ENCODE measurements around the gene SATB2.

Gene SATB2

DNA sequence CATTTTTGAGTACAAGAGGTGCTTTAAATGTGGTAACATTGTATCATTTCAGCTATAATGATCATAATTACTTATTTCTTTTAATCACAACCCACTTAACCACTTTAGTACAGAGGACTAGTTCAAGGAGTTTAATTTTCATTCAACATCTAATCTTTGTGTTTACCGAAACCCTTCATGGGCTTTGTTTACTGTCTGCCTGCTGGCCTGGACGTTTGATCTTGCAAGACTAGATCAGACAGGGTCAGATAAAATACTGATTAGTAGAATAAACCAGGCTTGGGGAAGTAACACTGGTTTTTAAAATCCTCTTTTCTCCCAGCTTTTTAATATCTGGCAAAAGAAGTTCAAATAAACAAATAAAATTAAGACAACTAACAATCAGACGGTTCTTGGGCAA, 93.6 kb downstream of the SATB2 start:
- Histone ChIP-seq H3K36me3 (ENCODE audit: insufficient read depth, low read length) (no peaks in the 10 kb centered on the region), H3K9me3 (ENCODE audit: insufficient read depth, low read length, severe bottlenecking) (no peaks in the 10 kb centered on the region), H3K79me2 (ENCODE audit: insufficient read depth, low read length) (no peaks in the 10 kb centered on the region), H3K27ac (ENCODE audit: low read length) (no peak overlapping the region), H3K9ac (ENCODE audit: low read depth, low read length) (no peak overlapping the region), H3K4me2 (ENCODE audit: insufficient read depth, low read length) (no peak overlapping the region), H3K4me1 (ENCODE audit: insufficient read depth, low read length) (no peaks in the 10 kb centered on the region), H3K27me3 (ENCODE audit: insufficient read depth, low read length, poor library complexity) (no peaks in the 10 kb centered on the region), H3K4me3 (ENCODE audit: low read depth in 1 of 2, low read length in 2 of 2) (no peak overlapping the region), H2AFZ (ENCODE audit: low read depth, low read length) (no peak overlapping the region), H4K20me1 (ENCODE audit: insufficient read depth, low read length) (no peaks in the 10 kb centered on the region)
- ATAC-seq (ENCODE audit: insufficient read depth, low read depth) (no peak), DNase-seq (no peak)
- no peak for TF ChIP-seq EZH2 (IDR thresholded peaks at IDR 0.05; ENCODE audit: borderline replicate concordance, low read depth, low read length, severe bottlenecking)
- TF ChIP-seq, protein P1, sequence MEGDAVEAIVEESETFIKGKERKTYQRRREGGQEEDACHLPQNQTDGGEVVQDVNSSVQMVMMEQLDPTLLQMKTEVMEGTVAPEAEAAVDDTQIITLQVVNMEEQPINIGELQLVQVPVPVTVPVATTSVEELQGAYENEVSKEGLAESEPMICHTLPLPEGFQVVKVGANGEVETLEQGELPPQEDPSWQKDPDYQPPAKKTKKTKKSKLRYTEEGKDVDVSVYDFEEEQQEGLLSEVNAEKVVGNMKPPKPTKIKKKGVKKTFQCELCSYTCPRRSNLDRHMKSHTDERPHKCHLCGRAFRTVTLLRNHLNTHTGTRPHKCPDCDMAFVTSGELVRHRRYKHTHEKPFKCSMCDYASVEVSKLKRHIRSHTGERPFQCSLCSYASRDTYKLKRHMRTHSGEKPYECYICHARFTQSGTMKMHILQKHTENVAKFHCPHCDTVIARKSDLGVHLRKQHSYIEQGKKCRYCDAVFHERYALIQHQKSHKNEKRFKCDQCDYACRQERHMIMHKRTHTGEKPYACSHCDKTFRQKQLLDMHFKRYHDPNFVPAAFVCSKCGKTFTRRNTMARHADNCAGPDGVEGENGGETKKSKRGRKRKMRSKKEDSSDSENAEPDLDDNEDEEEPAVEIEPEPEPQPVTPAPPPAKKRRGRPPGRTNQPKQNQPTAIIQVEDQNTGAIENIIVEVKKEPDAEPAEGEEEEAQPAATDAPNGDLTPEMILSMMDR (IDR thresholded peaks at IDR 0.05; ENCODE audit: borderline replicate concordance, extremely low read depth, low read length, poor library complexity, severe bottlenecking), result no peak

DNA sequence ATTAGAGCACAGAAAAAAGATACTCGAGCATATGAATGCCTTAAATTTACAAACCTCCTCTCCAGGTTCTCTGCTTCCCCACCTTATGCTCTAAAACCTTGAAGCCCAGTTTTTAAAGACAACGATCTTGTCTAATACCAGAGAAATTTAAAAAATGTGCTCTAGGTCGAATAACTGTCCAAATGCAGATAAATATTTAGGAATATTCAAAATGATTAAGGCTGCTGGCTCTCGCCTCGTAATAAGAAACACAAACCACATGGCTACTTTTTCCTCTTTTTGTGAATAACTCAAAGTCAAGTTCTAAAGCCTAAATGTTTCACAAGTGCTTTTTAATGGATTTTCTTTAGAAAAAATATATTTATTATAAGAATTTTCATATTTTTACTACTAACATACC, 101.3 kb downstream of the SATB2 start:
- Histone ChIP-seq H3K9ac (ENCODE audit: low read depth, low read length) (no peak overlapping the region), H3K4me3 (ENCODE audit: low read depth in 1 of 2, low read length in 2 of 2) (no peak overlapping the region), H3K4me1 (ENCODE audit: insufficient read depth, low read length) (no peaks in the 10 kb centered on the region), H2AFZ (ENCODE audit: low read depth, low read length) (no peak overlapping the region), H4K20me1 (ENCODE audit: insufficient read depth, low read length) (no peaks in the 10 kb centered on the region), H3K36me3 (ENCODE audit: insufficient read depth, low read length) (no peaks in the 10 kb centered on the region), H3K9me3 (ENCODE audit: insufficient read depth, low read length, severe bottlenecking) (no peaks in the 10 kb centered on the region), H3K79me2 (ENCODE audit: insufficient read depth, low read length) (no peaks in the 10 kb centered on the region), H3K4me2 (ENCODE audit: insufficient read depth, low read length) (no peak overlapping the region), H3K27ac (ENCODE audit: low read length) (no peak overlapping the region), H3K27me3 (ENCODE audit: insufficient read depth, low read length, poor library complexity) (no peaks in the 10 kb centered on the region)
- DNase-seq (no peak), ATAC-seq (ENCODE audit: insufficient read depth, low read depth) (no peak)
- no peak for TF ChIP-seq EZH2 (IDR thresholded peaks at IDR 0.05; ENCODE audit: borderline replicate concordance, low read depth, low read length, severe bottlenecking)
- TF ChIP-seq, protein P1 (IDR thresholded peaks at IDR 0.05; ENCODE audit: borderline replicate concordance, extremely low read depth, low read length, poor library complexity, severe bottlenecking), result no peak

DNA sequence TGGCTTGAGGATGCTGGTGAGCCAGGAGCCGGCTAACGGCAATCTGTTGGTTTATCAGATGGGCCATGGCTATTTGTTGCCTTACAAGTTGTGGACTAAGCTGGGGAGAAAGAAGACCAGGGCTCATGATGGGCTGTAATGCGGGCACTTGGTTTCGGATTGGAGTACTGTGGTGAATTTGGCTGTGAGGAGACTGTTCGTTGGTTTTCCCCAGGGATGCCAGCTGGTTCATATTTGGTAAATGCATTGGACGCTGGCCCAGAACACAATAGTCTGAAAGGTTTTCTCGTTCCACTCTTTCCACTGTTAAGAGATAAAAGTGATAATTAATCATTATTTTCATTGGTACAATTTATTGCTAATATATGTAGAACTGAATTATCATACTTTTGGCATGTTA, 108.9 kb downstream of the SATB2 start:
- Histone ChIP-seq H3K27me3 (ENCODE audit: insufficient read depth, low read length, poor library complexity) (no peaks in the 10 kb centered on the region), H3K27ac (ENCODE audit: low read length) (no peak overlapping the region), H3K4me3 (ENCODE audit: low read depth in 1 of 2, low read length in 2 of 2) (no peak overlapping the region), H2AFZ (ENCODE audit: low read depth, low read length) (no peak overlapping the region), H3K9me3 (ENCODE audit: insufficient read depth, low read length, severe bottlenecking) (no peaks in the 10 kb centered on the region), H3K9ac (ENCODE audit: low read depth, low read length) (no peak overlapping the region), H3K36me3 (ENCODE audit: insufficient read depth, low read length) (no peaks in the 10 kb centered on the region), H3K79me2 (ENCODE audit: insufficient read depth, low read length) (no peaks in the 10 kb centered on the region), H4K20me1 (ENCODE audit: insufficient read depth, low read length) (no peaks in the 10 kb centered on the region), H3K4me2 (ENCODE audit: insufficient read depth, low read length) (no peak overlapping the region), H3K4me1 (ENCODE audit: insufficient read depth, low read length) (no peaks in the 10 kb centered on the region)
- DNase-seq, result no peak
- TF ChIP-seq, protein P1 (IDR thresholded peaks at IDR 0.05; ENCODE audit: borderline replicate concordance, extremely low read depth, low read length, poor library complexity, severe bottlenecking), result no peak
- ATAC-seq (ENCODE audit: insufficient read depth, low read depth), result no peak

DNA sequence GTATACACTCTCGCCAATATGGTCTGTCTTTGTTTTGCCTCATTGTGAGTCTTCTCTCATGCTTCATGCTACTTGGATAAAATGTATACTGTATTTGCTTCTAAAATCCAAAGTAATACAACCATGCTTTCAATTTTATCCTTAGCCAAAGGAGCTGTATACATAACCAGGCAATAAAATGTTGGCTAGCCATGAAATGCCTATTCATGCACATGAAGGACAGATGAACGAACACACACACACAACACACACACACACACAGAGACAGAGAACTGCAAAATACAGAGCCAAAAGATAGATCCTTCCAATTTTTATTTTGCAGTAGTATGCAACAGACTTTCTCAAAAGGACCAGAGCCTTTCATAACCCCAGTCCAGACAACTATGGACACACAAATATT, 113.7 kb downstream of the SATB2 start:
- ATAC-seq (ENCODE audit: insufficient read depth, low read depth) (no peak), DNase-seq (no peak)
- Histone ChIP-seq H3K36me3 (ENCODE audit: insufficient read depth, low read length) (no peaks in the 10 kb centered on the region), H3K4me2 (ENCODE audit: insufficient read depth, low read length) (no peak overlapping the region), H4K20me1 (ENCODE audit: insufficient read depth, low read length) (no peaks in the 10 kb centered on the region), H2AFZ (ENCODE audit: low read depth, low read length) (no peak overlapping the region), H3K27ac (ENCODE audit: low read length) (no peak overlapping the region), H3K79me2 (ENCODE audit: insufficient read depth, low read length) (no peaks in the 10 kb centered on the region), H3K9ac (ENCODE audit: low read depth, low read length) (no peak overlapping the region), H3K4me1 (ENCODE audit: insufficient read depth, low read length) (no peaks in the 10 kb centered on the region), H3K27me3 (ENCODE audit: insufficient read depth, low read length, poor library complexity) (no peaks in the 10 kb centered on the region), H3K9me3 (ENCODE audit: insufficient read depth, low read length, severe bottlenecking) (no peaks in the 10 kb centered on the region), H3K4me3 (ENCODE audit: low read depth in 1 of 2, low read length in 2 of 2) (no peak overlapping the region)
- TF ChIP-seq, protein P1 (IDR thresholded peaks at IDR 0.05; ENCODE audit: borderline replicate concordance, extremely low read depth, low read length, poor library complexity, severe bottlenecking), result no peak
- TF ChIP-seq EZH2 (IDR thresholded peaks at IDR 0.05; ENCODE audit: borderline replicate concordance, low read depth, low read length, severe bottlenecking), result no peak
